Measurements from ENCODE around the gene TOX2.

The TOX2 gene

DNA sequence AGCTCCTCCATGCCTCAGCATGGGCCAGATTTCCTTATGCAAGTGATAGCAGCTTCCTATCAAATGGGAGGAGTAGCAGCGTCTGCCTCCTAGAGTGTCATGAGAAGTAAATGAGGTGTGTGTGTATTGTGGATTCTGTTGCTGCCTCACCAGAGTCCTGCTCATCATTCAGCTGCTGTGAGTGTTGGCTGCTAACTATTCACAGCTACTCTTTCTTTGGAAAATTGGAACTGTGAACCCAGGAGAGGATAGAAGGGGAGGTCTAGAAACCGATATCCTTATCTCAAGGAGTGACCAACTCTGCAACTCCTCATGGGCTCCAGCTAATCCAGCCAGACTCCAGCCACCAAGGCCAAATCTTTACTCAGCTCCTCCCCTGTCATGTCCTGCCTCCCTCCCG is 63.3 kb downstream of the TOX2 start:
- no peak for ATAC-seq

DNA sequence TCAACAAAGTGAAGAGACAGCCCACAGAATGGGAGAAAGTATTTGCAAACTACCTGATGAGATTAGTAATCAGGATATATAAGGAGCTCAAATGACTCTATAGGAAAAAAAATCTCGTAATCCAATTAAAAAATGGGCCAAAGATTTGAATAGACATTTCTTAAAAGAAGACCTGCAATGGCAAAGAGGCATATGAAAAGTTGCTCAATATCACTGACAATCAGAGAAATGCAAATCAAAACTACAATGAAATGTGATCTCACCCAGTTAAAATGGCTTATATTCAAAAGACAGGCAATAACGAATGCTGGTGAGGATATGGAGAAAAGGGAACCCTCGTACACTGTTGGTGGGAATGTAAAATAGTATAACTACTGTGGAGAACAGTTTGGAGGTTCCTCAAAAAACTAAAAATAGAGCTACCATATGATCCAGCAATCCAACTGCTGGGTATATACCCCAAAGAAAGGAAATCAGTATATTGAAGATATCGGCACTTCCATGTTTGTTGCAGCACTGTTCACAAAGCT is 65.0 kb downstream of the TOX2 start:
- no peak for ATAC-seq

DNA sequence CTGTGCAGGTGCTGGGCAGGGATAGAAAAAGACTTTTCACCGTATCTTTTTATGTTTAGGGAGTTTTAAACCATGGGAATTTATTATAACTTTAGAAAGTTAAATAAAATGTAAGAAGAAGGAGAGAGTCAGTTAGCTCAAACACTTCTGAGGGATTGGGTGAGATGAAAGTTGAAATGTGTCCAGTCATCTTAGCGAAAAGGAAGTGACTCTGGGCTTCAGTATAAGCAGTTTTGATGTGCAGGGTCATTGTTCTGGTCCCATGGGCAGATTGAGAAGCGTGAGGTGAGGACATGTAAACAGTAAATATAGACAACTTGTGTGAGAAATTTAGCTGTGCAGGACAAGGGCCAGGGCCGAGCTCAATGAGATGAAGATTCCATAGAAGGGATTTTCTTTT is 66.9 kb downstream of the TOX2 start:
- ATAC-seq = no peak

DNA sequence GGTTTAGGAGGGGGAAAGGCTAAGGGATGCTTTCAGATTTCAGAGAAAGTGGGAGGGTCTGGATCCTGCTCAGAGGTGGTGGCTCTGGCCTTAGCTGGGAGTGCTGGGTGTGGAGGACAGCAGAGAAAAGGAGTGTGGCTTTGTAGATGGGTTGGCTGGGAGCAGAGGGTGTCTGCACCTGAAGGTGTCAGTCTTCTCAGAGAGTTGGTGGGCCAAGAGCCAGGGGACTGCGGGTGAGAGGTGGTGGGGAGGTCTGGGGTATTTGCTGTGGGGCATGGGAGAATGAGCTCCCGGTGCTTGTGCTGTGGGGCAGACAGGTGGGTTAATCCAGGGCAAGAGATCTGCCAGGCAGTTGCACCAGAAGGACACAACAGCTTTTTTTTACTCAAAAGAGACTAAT is 67.4 kb downstream of the TOX2 start:
- ATAC-seq = no peak

- ATAC-seq = no peak
These were observed 68.2 kb downstream of the TOX2 start for GRCh38 chr20:43982886-43983285.

- ATAC-seq = no peak
These were observed 68.7 kb downstream of the TOX2 start for GRCh38 chr20:43983359-43983758.

- ATAC-seq = peak; percentile 37 to 66
These were observed 69.3 kb downstream of the TOX2 start for GRCh38 chr20:43983904-43984361.

- no peak for ATAC-seq
These were observed 69.9 kb downstream of the TOX2 start for GRCh38 chr20:43984587-43984986.

- ATAC-seq = no peak
These were observed 70.5 kb downstream of the TOX2 start for GRCh38 chr20:43985121-43985520.

DNA sequence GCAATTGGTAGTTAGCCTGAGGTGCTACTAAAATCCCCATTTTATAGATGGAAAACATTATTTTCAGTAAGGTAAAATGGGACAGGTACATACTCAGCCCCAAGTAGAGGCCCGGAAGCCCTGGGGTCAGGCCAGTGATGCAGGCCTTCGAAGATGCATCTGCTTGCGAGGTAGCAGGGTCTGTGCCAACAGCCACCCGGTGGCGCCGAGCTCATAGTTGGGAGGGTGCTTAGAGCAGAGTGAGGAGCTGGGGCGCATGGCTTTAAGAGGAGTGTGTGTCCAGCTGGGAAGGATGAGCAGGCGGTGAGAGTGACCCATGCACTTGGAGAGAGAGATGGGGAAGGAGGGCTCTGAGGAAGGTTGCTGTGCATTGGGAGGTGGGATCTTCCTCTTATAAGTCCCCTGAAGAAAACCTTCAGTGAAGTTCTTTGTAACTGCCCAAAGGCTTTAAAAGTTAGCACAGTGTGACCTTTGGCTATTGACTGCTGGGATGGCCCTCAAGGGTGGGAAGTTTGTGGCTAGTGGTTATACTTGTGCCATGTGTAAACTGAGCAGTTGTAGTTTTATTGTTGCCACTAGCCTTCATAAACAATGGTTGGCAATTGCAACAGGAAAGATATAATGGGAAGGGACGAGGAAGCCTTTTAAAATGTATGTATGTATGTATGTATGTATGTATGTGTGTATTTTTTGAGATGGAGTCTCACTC is 71.1 kb downstream of the TOX2 start:
- ATAC-seq = no peak

DNA sequence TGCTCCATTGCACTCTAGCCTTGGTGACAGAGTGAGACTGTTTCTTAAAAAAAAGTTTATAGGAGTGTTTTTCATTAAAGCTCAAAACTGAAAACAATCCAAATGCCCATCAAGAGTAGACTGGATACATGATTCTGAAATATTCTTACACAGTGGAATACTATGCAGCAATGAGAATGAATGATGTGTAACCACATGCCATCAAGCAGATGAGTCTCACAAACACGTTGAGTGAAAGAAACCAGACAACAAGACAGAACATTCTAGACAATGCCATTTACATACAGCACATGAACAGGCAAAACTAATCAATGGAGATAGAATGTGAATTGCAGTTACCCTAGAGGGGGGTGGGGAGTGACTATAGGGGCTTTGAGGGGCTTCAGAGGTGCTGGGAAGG is 72.4 kb downstream of the TOX2 start:
- no peak for ATAC-seq

GRCh38 chr20:43987531-43987930 is 72.9 kb downstream of the TOX2 start:
- no peak for ATAC-seq

DNA sequence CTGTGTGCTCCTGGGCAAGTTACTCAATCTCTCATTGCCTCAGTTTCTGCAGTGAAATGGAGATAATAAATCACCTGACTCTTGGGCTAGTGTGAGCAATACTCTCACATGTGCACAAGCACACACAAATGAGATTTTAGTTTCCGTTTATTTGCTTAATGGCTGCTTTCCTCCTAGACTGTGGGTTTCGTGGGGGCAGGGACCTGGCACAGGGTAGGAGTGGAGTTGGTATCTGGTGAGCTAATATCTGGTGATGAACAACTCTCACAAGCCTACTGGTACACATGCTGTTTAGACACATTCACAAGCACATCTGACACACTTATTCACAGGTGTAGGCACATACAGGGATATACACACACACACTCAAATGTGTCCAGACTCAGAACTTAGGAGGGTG is 73.8 kb downstream of the TOX2 start:
- ATAC-seq = peak; percentile 56 to 65

GRCh38 chr20:43988867-43989266 is 74.2 kb downstream of the TOX2 start:
- ATAC-seq = no peak

DNA sequence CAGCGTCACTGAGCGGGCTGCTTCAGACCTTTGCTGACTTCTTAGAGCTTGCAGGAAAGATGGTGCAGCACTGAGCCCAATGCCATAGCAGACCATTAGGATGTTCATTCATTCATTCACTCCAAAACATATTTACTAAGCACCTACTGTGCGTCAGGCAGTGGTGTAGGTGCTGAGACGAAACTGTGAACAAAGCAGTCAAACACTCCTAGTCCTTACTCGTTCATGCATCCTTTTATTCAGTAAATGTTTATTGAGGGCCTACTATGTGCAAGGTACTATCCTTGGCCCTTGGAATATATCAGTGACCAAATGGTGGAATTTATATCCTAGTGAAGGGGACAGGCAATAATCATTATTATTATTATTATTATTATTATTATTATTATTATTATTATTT is 76.6 kb downstream of the TOX2 start:
- ATAC-seq = no peak

GRCh38 chr20:43991982-43992381 is 77.3 kb downstream of the TOX2 start:
- no peak for ATAC-seq

DNA sequence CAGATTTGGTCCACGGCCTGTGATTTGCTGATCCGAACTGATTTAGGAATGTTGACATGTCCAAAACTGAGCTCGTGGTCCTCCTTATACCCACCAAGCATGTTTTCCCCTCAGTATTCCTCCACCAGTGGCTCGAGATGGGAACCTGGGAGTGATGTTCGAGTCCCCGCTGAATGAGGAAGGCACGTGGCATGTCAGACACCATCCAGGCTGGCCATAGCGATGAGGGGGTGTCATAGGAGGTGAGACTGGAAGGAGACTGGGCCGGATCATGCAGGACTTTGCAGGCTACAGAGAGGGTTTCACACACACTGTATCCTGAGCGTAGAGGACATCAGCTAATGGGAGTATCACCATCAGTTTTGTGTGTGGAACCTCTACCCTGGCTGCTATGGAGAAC is 78.2 kb downstream of the TOX2 start:
- ATAC-seq = no peak

GRCh38 chr20:43993560-43993959 is 78.9 kb downstream of the TOX2 start:
- no peak for ATAC-seq

DNA sequence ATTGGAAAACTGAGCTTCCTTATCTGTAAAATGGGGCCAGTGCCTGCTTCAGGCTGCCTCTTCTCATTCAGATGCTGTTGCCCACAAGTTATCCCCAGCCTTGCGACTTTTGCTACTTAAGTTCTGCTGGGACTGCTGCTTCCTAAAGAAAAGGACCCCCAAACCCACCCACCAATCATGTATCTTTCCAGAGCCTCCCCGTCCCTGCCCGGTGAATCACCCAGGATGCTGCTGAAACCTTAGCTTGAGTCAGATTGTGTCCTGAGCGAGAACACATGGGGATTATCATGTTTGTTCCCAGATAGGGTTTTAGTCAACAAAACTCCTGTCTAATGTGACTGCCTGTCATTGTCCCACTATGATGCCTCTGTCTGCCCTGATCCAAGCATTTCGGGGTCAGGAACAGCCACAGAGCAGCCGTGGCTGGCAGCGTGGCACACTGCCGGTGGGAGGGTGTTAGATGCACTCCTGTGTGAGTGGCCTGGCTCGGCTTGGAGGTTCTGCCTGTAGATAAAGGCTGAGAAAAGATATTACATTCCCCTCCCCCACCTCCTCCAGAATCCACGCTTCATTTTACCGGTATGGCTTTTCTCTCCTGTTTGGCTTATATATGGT is 79.9 kb downstream of the TOX2 start:
- no peak for ATAC-seq

DNA sequence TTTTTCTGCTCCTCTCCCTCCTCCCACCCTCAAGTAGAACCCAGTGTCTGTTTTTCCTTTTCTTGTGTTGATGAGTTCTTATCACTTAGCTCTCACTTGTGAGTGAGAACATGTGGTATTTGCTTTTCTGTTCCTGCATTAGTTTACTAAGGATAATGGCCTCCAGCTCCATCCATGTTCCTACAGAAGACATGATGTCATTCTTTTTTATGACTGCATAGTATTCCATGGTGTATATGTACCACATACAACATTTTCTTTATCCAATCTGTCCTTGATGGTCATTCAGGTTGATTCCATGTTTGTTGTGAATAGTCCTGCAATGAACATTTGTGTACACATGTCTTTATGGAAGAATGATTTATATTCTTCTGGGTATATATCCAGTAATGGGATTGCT is 81.0 kb downstream of the TOX2 start:
- no peak for ATAC-seq

- ATAC-seq = no peak
These were observed 81.7 kb downstream of the TOX2 start for GRCh38 chr20:43996240-43996930.

DNA sequence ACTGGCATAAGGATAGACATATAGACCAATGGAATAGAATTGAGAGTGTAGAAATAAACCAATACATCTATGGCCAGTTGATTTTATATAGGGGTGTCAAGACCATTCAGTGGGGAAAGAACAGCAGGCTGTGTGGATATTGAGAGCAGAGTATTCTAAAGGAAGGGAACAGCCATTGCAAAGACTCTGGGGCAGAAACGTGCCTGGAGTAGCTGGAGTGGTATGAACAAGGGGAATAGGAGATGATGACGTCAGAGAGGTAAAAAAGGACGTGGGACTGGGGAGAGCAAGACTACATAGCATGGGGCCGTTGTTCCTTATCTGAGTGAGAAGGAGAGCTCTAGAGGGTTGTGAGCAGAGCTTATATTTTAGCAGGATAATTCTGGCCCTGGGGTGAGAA is 85.2 kb downstream of the TOX2 start:
- ATAC-seq = no peak

- peak in 1 of 2 donors; percentile 41 for ATAC-seq
These were observed 87.3 kb downstream of the TOX2 start for GRCh38 chr20:44001667-44002596.

Data from activated CD4-positive, CD25-positive, alpha-beta regulatory T cell treated with anti-CD3 and anti-CD28 coated beads, Interleukin-2, amount 50 U/mL, for 24 hours (primary cell).